ENCODE results near the gene SRSF9. TPM values are rescaled to one million over a fixed set of nuclear protein-coding genes. Genes with fewer than 3 reads are reported as not detected.

SRSF9 gene
- total and polyA plus RNA-seq, 4 experiments from 2014 or later = 139 to 235 (median 156) TPM

- no peak overlapping the region for H3K27ac ChIP-seq (ENCODE audit: low read depth, low read length)
- H3K4me1 Mint-ChIP-seq = peaks cover 4 to 38% (median 17%) of the 10 kb centered on the region in 4 donors
Observed at GRCh38 chr12:120472521-120472920, 3.0 kb upstream of the SRSF9 start.

GRCh38 chr12:120470150-120470784 is 719 bp upstream of the SRSF9 start:
- peaks cover 10 to 60% (median 31%) of the 10 kb centered on the region in 4 donors for H3K4me1 Mint-ChIP-seq
- CTCF ChIA-PET (ENCODE audit: partially characterized antibody) = interaction anchor here (0.8 to 15.8 kb wide), 14 partner anchors 10 to 269 kb away, joined by 3 to 187 read pairs (median 4); partner anchors contain the start of genes COX6A1, DYNLL1, GATC and POP5
- no peaks in the 10 kb centered on the region for H3K27me3 Mint-ChIP-seq
- H3K4me3 ChIP-seq (ENCODE audit: low read length in 2 of 2) = peak overlapping the region; percentile 73 to 75
- H3K27me3 ChIP-seq (ENCODE audit: insufficient read depth, low read length) = no peaks in the 10 kb centered on the region
- H3K36me3 Mint-ChIP-seq = peaks cover 8 to 26% of the 10 kb centered on the region in 2 donors
- POLR2A ChIA-PET (ENCODE audit: partially characterized antibody) = interaction anchor here (0.8 to 4.1 kb wide), 12 partner anchors 10 to 270 kb away, joined by 3 to 42 read pairs (median 13); partner anchors contain the start of genes COQ5, COX6A1, DYNLL1 and GATC
- peak overlapping the region in 6 of 7 donors; percentile 61 to 97 (median 91) for H3K27ac Mint-ChIP-seq
- H3K27ac ChIP-seq (ENCODE audit: low read depth, low read length) = peak overlapping the region; percentile 79
- peaks cover 5% of the 10 kb centered on the region for H3K36me3 ChIP-seq (ENCODE audit: insufficient read depth, low read length)
- peak overlapping the region; percentile 87 to 94 (median 91) for H3K4me3 Mint-ChIP-seq
- no peaks in the 10 kb centered on the region for H3K9me3 Mint-ChIP-seq
- no peak for DNase-seq
- no peaks in the 10 kb centered on the region for H3K9me3 ChIP-seq (ENCODE audit: control insufficient read depth in 1 of 2, low read length in 2 of 2)
- H3K4me1 ChIP-seq (ENCODE audit: insufficient read depth, low read length) = peaks cover 40% of the 10 kb centered on the region
- intact Hi-C loops (cut with micrococcal nuclease) = no loop called here

More at GRCh38 chr12:120472521-120472920, 3.0 kb upstream of the SRSF9 start:
- H3K4me3 ChIP-seq (ENCODE audit: low read length in 2 of 2) = no peak overlapping the region
- H3K9me3 ChIP-seq (ENCODE audit: control insufficient read depth in 1 of 2, low read length in 2 of 2) = no peaks in the 10 kb centered on the region
- ChIA-PET POLR2A (ENCODE audit: partially characterized antibody) (interaction anchor here (2.8 kb wide), 1 partner anchor 23 kb away, joined by 19 read pairs; the partner anchor contains the start of gene DYNLL1), CTCF (ENCODE audit: partially characterized antibody) (interaction anchor here (1.2 to 15.8 kb wide), 2 partner anchors 20 to 21 kb away, joined by 4 to 187 read pairs; partner anchors contain the start of genes GATC and TRIAP1)
- Mint-ChIP-seq H3K36me3 (peaks cover 3 to 7% of the 10 kb centered on the region in 2 donors), H3K9me3 (no peaks in the 10 kb centered on the region), H3K4me3 (no peak overlapping the region), H3K27me3 (no peaks in the 10 kb centered on the region), H3K27ac (no peak overlapping the region)
- no peaks in the 10 kb centered on the region for H3K27me3 ChIP-seq (ENCODE audit: insufficient read depth, low read length)
- intact Hi-C loops (cut with micrococcal nuclease) = no loop called here
- no peak for DNase-seq
- H3K36me3 ChIP-seq (ENCODE audit: insufficient read depth, low read length) = no peaks in the 10 kb centered on the region
- peaks cover 22% of the 10 kb centered on the region for H3K4me1 ChIP-seq (ENCODE audit: insufficient read depth, low read length)

- intact Hi-C loops (cut with micrococcal nuclease) = loop anchor here (1.0 to 2.0 kb wide), 6 partner anchors 22 to 218 kb away; partner anchors contain the start of genes COX6A1, DYNLL1, GATC and MLEC
- POLR2A ChIA-PET (ENCODE audit: partially characterized antibody) = interaction anchor here (0.8 to 4.1 kb wide), 18 partner anchors 10 to 268 kb away, joined by 3 to 42 read pairs (median 8); partner anchors contain the start of genes COQ5, COX6A1, DYNLL1 and POP5
- H3K27ac Mint-ChIP-seq = peak overlapping the region; percentile 89 to 95 (median 92)
Observed at GRCh38 chr12:120468821-120469449, 613 bp downstream of the SRSF9 start.

DNA sequence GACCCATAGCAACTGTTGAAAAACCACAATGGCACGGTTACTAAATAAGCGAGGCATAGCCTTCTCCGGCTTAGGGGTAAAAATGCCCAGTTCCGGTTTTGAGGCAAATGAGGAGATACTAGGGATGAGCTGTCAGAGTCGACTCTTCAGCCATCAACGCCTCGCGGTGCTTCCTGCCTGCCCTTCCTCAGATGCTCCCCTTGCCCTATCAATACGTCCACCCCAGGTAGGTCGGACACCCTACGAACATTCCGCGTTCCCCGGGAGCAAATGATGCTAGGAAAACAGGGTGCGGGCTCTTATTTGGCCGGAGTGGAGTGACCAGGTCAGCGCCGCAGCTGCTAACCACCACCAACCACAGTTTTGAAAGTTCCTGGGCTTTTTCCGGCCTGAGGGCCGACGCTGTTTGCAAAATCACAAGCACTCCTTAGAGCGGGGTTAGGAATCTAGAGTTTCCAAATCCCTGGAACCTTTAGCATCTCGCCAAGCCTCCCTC is 1.2 kb downstream of the SRSF9 start:
- peak overlapping the region; percentile 87 to 94 (median 89) for H3K4me3 Mint-ChIP-seq
- Histone ChIP-seq H3K36me3 (ENCODE audit: insufficient read depth, low read length) (peaks cover 24% of the 10 kb centered on the region), H3K4me1 (ENCODE audit: insufficient read depth, low read length) (peaks cover 40% of the 10 kb centered on the region), H3K27me3 (ENCODE audit: insufficient read depth, low read length) (no peaks in the 10 kb centered on the region), H3K9me3 (ENCODE audit: control insufficient read depth in 1 of 2, low read length in 2 of 2) (no peaks in the 10 kb centered on the region), H3K4me3 (ENCODE audit: low read length in 2 of 2) (peak overlapping the region; percentile 75 to 84), H3K27ac (ENCODE audit: low read depth, low read length) (peak overlapping the region; percentile 79)
- intact Hi-C loops (cut with micrococcal nuclease) = loop anchor here (2.0 kb wide), 3 partner anchors 22 to 218 kb away; partner anchors contain the start of genes GATC, MLEC, RNF10 and TRIAP1
- peaks cover 25 to 45% of the 10 kb centered on the region in 2 donors for H3K36me3 Mint-ChIP-seq
- peak overlapping the region; percentile 89 to 95 (median 92) for H3K27ac Mint-ChIP-seq
- peak in 2 of 5 donors; percentile 19 to 46 for DNase-seq
- H3K27me3 Mint-ChIP-seq = no peaks in the 10 kb centered on the region
- ChIA-PET POLR2A (ENCODE audit: partially characterized antibody) (interaction anchor here (0.6 to 4.1 kb wide), 16 partner anchors 9 to 1203 kb away, joined by 3 to 42 read pairs (median 10); partner anchors contain the start of genes COQ5, COX6A1, DYNLL1 and POP5), CTCF (ENCODE audit: partially characterized antibody) (interaction anchor here (0.6 to 15.8 kb wide), 13 partner anchors 11 to 460 kb away, joined by 3 to 187 read pairs (median 5); partner anchors contain the start of genes COX6A1, DYNLL1, GATC and SIRT4)
- H3K9me3 Mint-ChIP-seq = no peaks in the 10 kb centered on the region
- peaks cover 10 to 62% (median 36%) of the 10 kb centered on the region in 4 donors for H3K4me1 Mint-ChIP-seq

More at GRCh38 chr12:120468821-120469449, 613 bp downstream of the SRSF9 start:
- Mint-ChIP-seq H3K9me3 (no peaks in the 10 kb centered on the region), H3K27me3 (no peaks in the 10 kb centered on the region), H3K36me3 (peaks cover 20 to 40% of the 10 kb centered on the region in 2 donors), H3K4me3 (peak overlapping the region; percentile 87 to 94 (median 91)), H3K4me1 (peaks cover 10 to 62% (median 36%) of the 10 kb centered on the region in 4 donors)
- peaks cover 18% of the 10 kb centered on the region for H3K36me3 ChIP-seq (ENCODE audit: insufficient read depth, low read length)
- DNase-seq = peak in 3 of 5 donors; percentile 16 to 21 (median 19)
- H3K27me3 ChIP-seq (ENCODE audit: insufficient read depth, low read length) = no peaks in the 10 kb centered on the region
- CTCF ChIA-PET (ENCODE audit: partially characterized antibody) = interaction anchor here (0.5 to 15.8 kb wide), 18 partner anchors 11 to 274 kb away, joined by 3 to 187 read pairs (median 4); partner anchors contain the start of genes COX6A1, DYNLL1, GATC and SIRT4
- peak overlapping the region; percentile 75 to 84 for H3K4me3 ChIP-seq (ENCODE audit: low read length in 2 of 2)
- H3K9me3 ChIP-seq (ENCODE audit: control insufficient read depth in 1 of 2, low read length in 2 of 2) = no peaks in the 10 kb centered on the region
- H3K27ac ChIP-seq (ENCODE audit: low read depth, low read length) = peak overlapping the region; percentile 79
- peaks cover 40% of the 10 kb centered on the region for H3K4me1 ChIP-seq (ENCODE audit: insufficient read depth, low read length)

GRCh38 chr12:120467439-120467838 is 2.1 kb downstream of the SRSF9 start:
- Mint-ChIP-seq H3K27ac (peak overlapping the region in 6 of 7 donors; percentile 4 to 93 (median 58)), H3K36me3 (peaks cover 31 to 53% of the 10 kb centered on the region in 2 donors), H3K4me1 (peaks cover 10 to 56% (median 36%) of the 10 kb centered on the region in 4 donors), H3K27me3 (no peaks in the 10 kb centered on the region), H3K9me3 (no peaks in the 10 kb centered on the region), H3K4me3 (peak overlapping the region; percentile 30 to 93 (median 88))
- Histone ChIP-seq H3K27me3 (ENCODE audit: insufficient read depth, low read length) (no peaks in the 10 kb centered on the region), H3K4me1 (ENCODE audit: insufficient read depth, low read length) (peaks cover 40% of the 10 kb centered on the region), H3K27ac (ENCODE audit: low read depth, low read length) (no peak overlapping the region), H3K36me3 (ENCODE audit: insufficient read depth, low read length) (peaks cover 32% of the 10 kb centered on the region), H3K9me3 (ENCODE audit: control insufficient read depth in 1 of 2, low read length in 2 of 2) (no peaks in the 10 kb centered on the region), H3K4me3 (ENCODE audit: low read length in 2 of 2) (no peak overlapping the region)
- CTCF ChIA-PET (ENCODE audit: partially characterized antibody) = interaction anchor here (1.6 to 15.8 kb wide), 8 partner anchors 16 to 112 kb away, joined by 4 to 187 read pairs (median 9); partner anchors contain the start of genes COX6A1, DYNLL1, GATC and TRIAP1
- POLR2A ChIA-PET (ENCODE audit: partially characterized antibody) = interaction anchor here (0.7 to 4.1 kb wide), 7 partner anchors 15 to 1799 kb away, joined by 4 to 42 read pairs (median 13); partner anchors contain the start of genes COX6A1, DYNLL1, GATC and POP5
- no peak for DNase-seq
- intact Hi-C loops (cut with micrococcal nuclease) = no loop called here

- H3K9me3 ChIP-seq (ENCODE audit: control insufficient read depth in 1 of 2, low read length in 2 of 2) = no peaks in the 10 kb centered on the region
- Mint-ChIP-seq H3K27ac (peak overlapping the region; percentile 13 to 89 (median 53)), H3K4me1 (peaks cover 10 to 52% (median 35%) of the 10 kb centered on the region in 4 donors), H3K27me3 (no peaks in the 10 kb centered on the region), H3K36me3 (peaks cover 38 to 60% of the 10 kb centered on the region in 2 donors), H3K4me3 (peak overlapping the region in 7 of 8 donors; percentile 17 to 64 (median 29)), H3K9me3 (no peaks in the 10 kb centered on the region)
- H3K27ac ChIP-seq (ENCODE audit: low read depth, low read length) = no peak overlapping the region
- CTCF ChIA-PET (ENCODE audit: partially characterized antibody) = interaction anchor here (0.7 to 15.8 kb wide), 10 partner anchors 15 to 861 kb away, joined by 3 to 187 read pairs (median 4); partner anchors contain the start of genes COX6A1, GATC, PLA2G1B and POP5
- intact Hi-C loops (cut with micrococcal nuclease) = loop anchor here (1.0 kb wide), 2 partner anchors 27 to 110 kb away; no protein-coding TSS in a partner anchor
- POLR2A ChIA-PET (ENCODE audit: partially characterized antibody) = interaction anchor here (0.6 to 2.1 kb wide), 4 partner anchors 10 to 22 kb away, joined by 3 to 6 read pairs (median 4); partner anchors contain the start of genes GATC and TRIAP1
- peak; percentile 44 to 55 (median 49) for DNase-seq
- H3K36me3 ChIP-seq (ENCODE audit: insufficient read depth, low read length) = peaks cover 39% of the 10 kb centered on the region
- H3K27me3 ChIP-seq (ENCODE audit: insufficient read depth, low read length) = no peaks in the 10 kb centered on the region
- H3K4me1 ChIP-seq (ENCODE audit: insufficient read depth, low read length) = peaks cover 40% of the 10 kb centered on the region
- no peak overlapping the region for H3K4me3 ChIP-seq (ENCODE audit: low read length in 2 of 2)
Observed at GRCh38 chr12:120466560-120467315, 2.8 kb downstream of the SRSF9 start.

Data from CD4-positive, alpha-beta memory T cell (primary cell).